ENCODE measurements around the gene COL28A1. TPM values are rescaled to one million over a fixed set of nuclear protein-coding genes. Genes with fewer than 3 reads are reported as not detected.
"Not testable (repeated sequence)": the region's sequence is repeated elsewhere in the genome, so short reads cannot be mapped to it uniquely, and the experiment has no call there.

COL28A1 gene
- total RNA-seq, 1 donor: 0.36 TPM

- no peaks in the 10 kb centered on the region for H3K79me2 ChIP-seq (ENCODE audit: insufficient read depth, low read length)
Measured at GRCh38 chr7:7405461-7405860, 130.2 kb downstream of the COL28A1 start.

GRCh38 chr7:7399707-7400106 is 136.0 kb downstream of the COL28A1 start:
- Histone ChIP-seq H3K36me3 (ENCODE audit: insufficient read depth, low read length) (no peaks in the 10 kb centered on the region), H4K20me1 (ENCODE audit: insufficient read depth, low read length) (no peaks in the 10 kb centered on the region), H3K4me2 (ENCODE audit: insufficient read depth, low read length) (no peak overlapping the region), H3K27me3 (ENCODE audit: insufficient read depth, low read length) (no peaks in the 10 kb centered on the region), H3K27ac (ENCODE audit: low read depth, low read length) (no peak overlapping the region), H3K9me3 (ENCODE audit: low read depth, low read length) (no peaks in the 10 kb centered on the region), H2AFZ (ENCODE audit: low read length) (no peak overlapping the region), H3K4me1 (ENCODE audit: insufficient read depth, low read length) (no peaks in the 10 kb centered on the region), H3K79me2 (ENCODE audit: insufficient read depth, low read length) (no peaks in the 10 kb centered on the region), H3K4me3 (ENCODE audit: insufficient read depth, low read length) (no peak overlapping the region)
- no peak for DNase-seq (ENCODE audit: insufficient read length, low spot score, missing footprints)
- no peak for TF ChIP-seq CTCF (IDR thresholded peaks at IDR 0.05; ENCODE audit: extremely low read depth, low read depth, low read length)

More at GRCh38 chr7:7405461-7405860, 130.2 kb downstream of the COL28A1 start:
- Histone ChIP-seq H3K36me3 (ENCODE audit: insufficient read depth, low read length) (no peaks in the 10 kb centered on the region), H3K27ac (ENCODE audit: low read depth, low read length) (no peak overlapping the region), H3K27me3 (ENCODE audit: insufficient read depth, low read length) (no peaks in the 10 kb centered on the region), H3K4me2 (ENCODE audit: insufficient read depth, low read length) (no peak overlapping the region), H3K4me1 (ENCODE audit: insufficient read depth, low read length) (no peaks in the 10 kb centered on the region), H4K20me1 (ENCODE audit: insufficient read depth, low read length) (no peaks in the 10 kb centered on the region), H2AFZ (ENCODE audit: low read length) (no peak overlapping the region), H3K4me3 (ENCODE audit: insufficient read depth, low read length) (no peak overlapping the region), H3K9me3 (ENCODE audit: low read depth, low read length) (no peaks in the 10 kb centered on the region)
- DNase-seq (ENCODE audit: insufficient read length, low spot score, missing footprints): no peak
- no peak for TF ChIP-seq CTCF (IDR thresholded peaks at IDR 0.05; ENCODE audit: extremely low read depth, low read depth, low read length)

GRCh38 chr7:7395785-7396184 is 139.9 kb downstream of the COL28A1 start:
- H2AFZ ChIP-seq (ENCODE audit: low read length): no peak overlapping the region
- no peak overlapping the region for H3K4me2 ChIP-seq (ENCODE audit: insufficient read depth, low read length)
- no peaks in the 10 kb centered on the region for H3K36me3 ChIP-seq (ENCODE audit: insufficient read depth, low read length)
- no peaks in the 10 kb centered on the region for H3K4me1 ChIP-seq (ENCODE audit: insufficient read depth, low read length)
- no peaks in the 10 kb centered on the region for H3K9me3 ChIP-seq (ENCODE audit: low read depth, low read length)
- TF ChIP-seq CTCF (IDR thresholded peaks at IDR 0.05; ENCODE audit: extremely low read depth, low read depth, low read length): no peak
- no peak overlapping the region for H3K27ac ChIP-seq (ENCODE audit: low read depth, low read length)
- H3K27me3 ChIP-seq (ENCODE audit: insufficient read depth, low read length): no peaks in the 10 kb centered on the region
- no peaks in the 10 kb centered on the region for H3K79me2 ChIP-seq (ENCODE audit: insufficient read depth, low read length)
- no peak for DNase-seq (ENCODE audit: insufficient read length, low spot score, missing footprints)
- no peak overlapping the region for H3K4me3 ChIP-seq (ENCODE audit: insufficient read depth, low read length)
- no peaks in the 10 kb centered on the region for H4K20me1 ChIP-seq (ENCODE audit: insufficient read depth, low read length)

GRCh38 chr7:7388164-7388563 is 147.5 kb downstream of the COL28A1 start:
- H4K20me1 ChIP-seq (ENCODE audit: insufficient read depth, low read length); H2AFZ ChIP-seq (ENCODE audit: low read length); H3K27me3 ChIP-seq (ENCODE audit: insufficient read depth, low read length); H3K79me2 ChIP-seq (ENCODE audit: insufficient read depth, low read length); H3K4me3 ChIP-seq (ENCODE audit: insufficient read depth, low read length); H3K4me2 ChIP-seq (ENCODE audit: insufficient read depth, low read length); H3K27ac ChIP-seq (ENCODE audit: low read depth, low read length); H3K4me1 ChIP-seq (ENCODE audit: insufficient read depth, low read length); H3K9me3 ChIP-seq (ENCODE audit: low read depth, low read length); DNase-seq (ENCODE audit: insufficient read length, low spot score, missing footprints); H3K36me3 ChIP-seq (ENCODE audit: insufficient read depth, low read length): not testable (repeated sequence)
